ENCODE data around the gene LPP. TPM values are rescaled to one million over a fixed set of nuclear protein-coding genes. Genes with fewer than 3 reads are reported as not detected.

Gene LPP
- total RNA-seq, 1 donor from 2014 or later: 222 TPM

DNA sequence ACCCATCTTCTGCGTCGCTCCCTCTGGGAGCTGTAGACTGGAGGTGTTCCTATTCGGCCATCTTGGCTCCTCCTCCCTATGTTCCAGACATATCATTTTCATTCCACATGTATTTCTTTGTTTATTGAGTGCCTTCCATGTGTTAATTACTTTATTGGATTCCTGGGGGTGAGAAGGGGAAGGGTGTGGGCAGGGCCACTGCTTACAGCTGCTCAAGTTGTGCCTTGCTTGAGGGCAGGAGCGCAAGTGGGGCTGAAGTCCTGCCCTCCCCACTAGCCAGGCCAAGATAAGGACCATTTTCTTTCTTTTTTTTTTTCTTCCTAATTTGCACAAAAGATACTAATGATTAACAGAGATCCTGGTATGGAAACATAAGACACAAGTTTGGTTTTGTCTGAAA, 224.8 kb downstream of the LPP start:
- Histone ChIP-seq H3K9me3 (ENCODE audit: insufficient read depth, low read depth, low read length) (no peaks in the 10 kb centered on the region), H2AFZ (ENCODE audit: low read depth, low read length) (no peak overlapping the region), H3K27me3 (ENCODE audit: insufficient read depth, low read length) (no peaks in the 10 kb centered on the region), H4K20me1 (ENCODE audit: insufficient read depth, low read length) (peaks cover 50% of the 10 kb centered on the region), H3K4me3 (ENCODE audit: insufficient read depth, low read depth, low read length) (no peak overlapping the region), H3K4me2 (ENCODE audit: low read length) (no peak overlapping the region), H3K36me3 (ENCODE audit: insufficient read depth, low read length) (peaks cover 3% of the 10 kb centered on the region), H3K4me1 (ENCODE audit: insufficient read depth, low read length) (no peaks in the 10 kb centered on the region), H3K9ac (ENCODE audit: low read length) (no peak overlapping the region), H3K27ac (ENCODE audit: low read depth, low read length) (no peak overlapping the region), H3K79me2 (ENCODE audit: insufficient read depth, low read length) (peaks cover 64% of the 10 kb centered on the region)
- Mint-ChIP-seq H3K4me3 (ENCODE audit: unreplicated experiment) (no peak overlapping the region), H3K4me1 (ENCODE audit: low read depth, unreplicated experiment) (peaks cover 2% of the 10 kb centered on the region), H3K27me3 (ENCODE audit: low read depth, unreplicated experiment) (no peaks in the 10 kb centered on the region), H3K27ac (ENCODE audit: unreplicated experiment) (no peak overlapping the region), H3K9me3 (ENCODE audit: unreplicated experiment) (peaks cover 13% of the 10 kb centered on the region), H3K36me3 (ENCODE audit: low read depth, unreplicated experiment) (peaks cover 24% of the 10 kb centered on the region)
- DNase-seq (ENCODE audit: low read depth) (no peak), FAIRE-seq (no peak)
- TF ChIP-seq, protein P1, sequence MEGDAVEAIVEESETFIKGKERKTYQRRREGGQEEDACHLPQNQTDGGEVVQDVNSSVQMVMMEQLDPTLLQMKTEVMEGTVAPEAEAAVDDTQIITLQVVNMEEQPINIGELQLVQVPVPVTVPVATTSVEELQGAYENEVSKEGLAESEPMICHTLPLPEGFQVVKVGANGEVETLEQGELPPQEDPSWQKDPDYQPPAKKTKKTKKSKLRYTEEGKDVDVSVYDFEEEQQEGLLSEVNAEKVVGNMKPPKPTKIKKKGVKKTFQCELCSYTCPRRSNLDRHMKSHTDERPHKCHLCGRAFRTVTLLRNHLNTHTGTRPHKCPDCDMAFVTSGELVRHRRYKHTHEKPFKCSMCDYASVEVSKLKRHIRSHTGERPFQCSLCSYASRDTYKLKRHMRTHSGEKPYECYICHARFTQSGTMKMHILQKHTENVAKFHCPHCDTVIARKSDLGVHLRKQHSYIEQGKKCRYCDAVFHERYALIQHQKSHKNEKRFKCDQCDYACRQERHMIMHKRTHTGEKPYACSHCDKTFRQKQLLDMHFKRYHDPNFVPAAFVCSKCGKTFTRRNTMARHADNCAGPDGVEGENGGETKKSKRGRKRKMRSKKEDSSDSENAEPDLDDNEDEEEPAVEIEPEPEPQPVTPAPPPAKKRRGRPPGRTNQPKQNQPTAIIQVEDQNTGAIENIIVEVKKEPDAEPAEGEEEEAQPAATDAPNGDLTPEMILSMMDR (IDR thresholded peaks at IDR 0.05; ENCODE audit: insufficient read depth, low read depth, low read length): no peak
- no peak for TF ChIP-seq EZH2 (IDR thresholded peaks at IDR 0.05; ENCODE audit: insufficient read depth, low read length)

- H3K27me3 Mint-ChIP-seq (ENCODE audit: low read depth, unreplicated experiment): no peaks in the 10 kb centered on the region
- TF ChIP-seq, protein P1 (IDR thresholded peaks at IDR 0.05; ENCODE audit: insufficient read depth, low read depth, low read length): no peak
- no peak for TF ChIP-seq EZH2 (IDR thresholded peaks at IDR 0.05; ENCODE audit: insufficient read depth, low read length)
- peaks cover 3% of the 10 kb centered on the region for H3K36me3 ChIP-seq (ENCODE audit: insufficient read depth, low read length)
These were observed 226.3 kb downstream of the LPP start for GRCh38 chr3:188380252-188380651.

DNA sequence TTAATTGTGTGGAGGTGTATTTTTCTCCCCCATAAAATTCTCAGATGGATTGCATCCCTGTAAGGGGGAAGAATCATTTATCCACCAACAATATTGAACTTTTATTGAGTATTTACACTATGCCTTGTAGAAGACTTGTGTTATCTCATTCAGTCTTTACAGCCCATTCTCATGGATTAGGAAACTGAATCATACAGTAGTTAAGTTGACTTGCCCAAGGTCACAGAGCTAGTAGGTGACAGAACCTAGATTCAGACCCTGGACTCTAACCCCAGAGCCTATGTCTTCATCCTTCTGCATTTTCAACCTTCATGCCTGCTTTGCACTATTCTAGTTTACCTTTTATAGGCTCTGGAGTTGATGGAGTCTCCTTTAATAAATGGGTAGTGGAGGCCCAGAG, 226.8 kb downstream of the LPP start:
- no peak overlapping the region for H3K4me3 Mint-ChIP-seq (ENCODE audit: unreplicated experiment)
- no peak for FAIRE-seq

More at GRCh38 chr3:188380252-188380651, 226.3 kb downstream of the LPP start:
- H3K4me1 Mint-ChIP-seq (ENCODE audit: low read depth, unreplicated experiment): peaks cover 9% of the 10 kb centered on the region
- no peaks in the 10 kb centered on the region for H3K4me1 ChIP-seq (ENCODE audit: insufficient read depth, low read length)
- H3K27me3 ChIP-seq (ENCODE audit: insufficient read depth, low read length): no peaks in the 10 kb centered on the region
- no peaks in the 10 kb centered on the region for H3K9me3 ChIP-seq (ENCODE audit: insufficient read depth, low read depth, low read length)
- no peak overlapping the region for H3K4me3 ChIP-seq (ENCODE audit: insufficient read depth, low read depth, low read length)
- H3K9me3 Mint-ChIP-seq (ENCODE audit: unreplicated experiment): peaks cover 11% of the 10 kb centered on the region
- no peak overlapping the region for H3K27ac ChIP-seq (ENCODE audit: low read depth, low read length)
- peaks cover 24% of the 10 kb centered on the region for H3K36me3 Mint-ChIP-seq (ENCODE audit: low read depth, unreplicated experiment)
- H3K4me2 ChIP-seq (ENCODE audit: low read length): no peak overlapping the region
- no peak overlapping the region for H3K27ac Mint-ChIP-seq (ENCODE audit: unreplicated experiment)
- H3K9ac ChIP-seq (ENCODE audit: low read length): no peak overlapping the region
- DNase-seq (ENCODE audit: low read depth): no peak
- no peak overlapping the region for H3K4me3 Mint-ChIP-seq (ENCODE audit: unreplicated experiment)
- H2AFZ ChIP-seq (ENCODE audit: low read depth, low read length): no peak overlapping the region
- peaks cover 61% of the 10 kb centered on the region for H4K20me1 ChIP-seq (ENCODE audit: insufficient read depth, low read length)
- H3K79me2 ChIP-seq (ENCODE audit: insufficient read depth, low read length): peaks cover 75% of the 10 kb centered on the region
- FAIRE-seq: no peak

More for the DNA sequence above, 226.8 kb downstream of the LPP start:
- peaks cover 3% of the 10 kb centered on the region for H3K36me3 ChIP-seq (ENCODE audit: insufficient read depth, low read length)
- no peaks in the 10 kb centered on the region for H3K27me3 ChIP-seq (ENCODE audit: insufficient read depth, low read length)
- H3K4me3 ChIP-seq (ENCODE audit: insufficient read depth, low read depth, low read length): no peak overlapping the region
- no peak for DNase-seq (ENCODE audit: low read depth)
- Mint-ChIP-seq H3K27me3 (ENCODE audit: low read depth, unreplicated experiment) (no peaks in the 10 kb centered on the region), H3K4me1 (ENCODE audit: low read depth, unreplicated experiment) (peaks cover 11% of the 10 kb centered on the region), H3K27ac (ENCODE audit: unreplicated experiment) (no peak overlapping the region), H3K36me3 (ENCODE audit: low read depth, unreplicated experiment) (peaks cover 24% of the 10 kb centered on the region), H3K9me3 (ENCODE audit: unreplicated experiment) (peaks cover 10% of the 10 kb centered on the region)
- peaks cover 4% of the 10 kb centered on the region for H3K4me1 ChIP-seq (ENCODE audit: insufficient read depth, low read length)
- no peak overlapping the region for H3K27ac ChIP-seq (ENCODE audit: low read depth, low read length)
- H3K9ac ChIP-seq (ENCODE audit: low read length): no peak overlapping the region
- TF ChIP-seq EZH2 (IDR thresholded peaks at IDR 0.05; ENCODE audit: insufficient read depth, low read length): no peak
- TF ChIP-seq, protein P1 (IDR thresholded peaks at IDR 0.05; ENCODE audit: insufficient read depth, low read depth, low read length): no peak
- peaks cover 64% of the 10 kb centered on the region for H4K20me1 ChIP-seq (ENCODE audit: insufficient read depth, low read length)
- no peaks in the 10 kb centered on the region for H3K9me3 ChIP-seq (ENCODE audit: insufficient read depth, low read depth, low read length)
- peaks cover 77% of the 10 kb centered on the region for H3K79me2 ChIP-seq (ENCODE audit: insufficient read depth, low read length)
- H3K4me2 ChIP-seq (ENCODE audit: low read length): no peak overlapping the region
- no peak overlapping the region for H2AFZ ChIP-seq (ENCODE audit: low read depth, low read length)
